Measurements from ENCODE around the gene LAD1.

Gene LAD1

GRCh38 chr1:201357211-201357610 is 41.9 kb downstream of the LAD1 start:
- no peak overlapping the region for H3K9ac ChIP-seq (ENCODE audit: low read depth, low read length)
- H3K27me3 ChIP-seq (ENCODE audit: control insufficient read depth, insufficient read depth, low read length) = no peaks in the 10 kb centered on the region
- peaks cover 3% of the 10 kb centered on the region for H3K4me1 ChIP-seq (ENCODE audit: control insufficient read depth, insufficient read depth, low read length)
- H3K9me3 ChIP-seq (ENCODE audit: control insufficient read depth, insufficient read depth, low read length) = no peaks in the 10 kb centered on the region
- H3K4me3 ChIP-seq (ENCODE audit: low read depth, low read length) = no peak overlapping the region
- H3K27ac ChIP-seq (ENCODE audit: low read depth, low read length) = no peak overlapping the region
- H3K36me3 ChIP-seq (ENCODE audit: control insufficient read depth, insufficient read depth, low read length) = no peaks in the 10 kb centered on the region

GRCh38 chr1:201356701-201357100 is 42.4 kb downstream of the LAD1 start:
- Histone ChIP-seq H3K27ac (ENCODE audit: low read depth, low read length) (no peak overlapping the region), H3K9me3 (ENCODE audit: control insufficient read depth, insufficient read depth, low read length) (no peaks in the 10 kb centered on the region), H3K36me3 (ENCODE audit: control insufficient read depth, insufficient read depth, low read length) (no peaks in the 10 kb centered on the region), H3K9ac (ENCODE audit: low read depth, low read length) (no peak overlapping the region), H3K4me1 (ENCODE audit: control insufficient read depth, insufficient read depth, low read length) (no peaks in the 10 kb centered on the region; the same call in 1 of the 2 replicates), H3K4me3 (ENCODE audit: low read depth, low read length) (no peak overlapping the region), H3K27me3 (ENCODE audit: control insufficient read depth, insufficient read depth, low read length) (no peaks in the 10 kb centered on the region; the same call in 1 of the 2 replicates)

GRCh38 chr1:201356236-201356635 is 42.9 kb downstream of the LAD1 start:
- Histone ChIP-seq H3K27me3 (ENCODE audit: control insufficient read depth, insufficient read depth, low read length) (no peaks in the 10 kb centered on the region; the same call in 1 of the 2 replicates), H3K9me3 (ENCODE audit: control insufficient read depth, insufficient read depth, low read length) (no peaks in the 10 kb centered on the region), H3K27ac (ENCODE audit: low read depth, low read length) (no peak overlapping the region), H3K9ac (ENCODE audit: low read depth, low read length) (no peak overlapping the region), H3K4me3 (ENCODE audit: low read depth, low read length) (no peak overlapping the region), H3K4me1 (ENCODE audit: control insufficient read depth, insufficient read depth, low read length) (no peaks in the 10 kb centered on the region; the same call in 1 of the 2 replicates), H3K36me3 (ENCODE audit: control insufficient read depth, insufficient read depth, low read length) (no peaks in the 10 kb centered on the region)

- no peak overlapping the region for H3K9ac ChIP-seq (ENCODE audit: low read depth, low read length)
- no peaks in the 10 kb centered on the region; the same call in 1 of the 2 replicates for H3K27me3 ChIP-seq (ENCODE audit: control insufficient read depth, insufficient read depth, low read length)
- H3K9me3 ChIP-seq (ENCODE audit: control insufficient read depth, insufficient read depth, low read length) = no peaks in the 10 kb centered on the region
- no peak overlapping the region for H3K4me3 ChIP-seq (ENCODE audit: low read depth, low read length)
- H3K27ac ChIP-seq (ENCODE audit: low read depth, low read length) = no peak overlapping the region
- no peaks in the 10 kb centered on the region; the same call in 1 of the 2 replicates for H3K4me1 ChIP-seq (ENCODE audit: control insufficient read depth, insufficient read depth, low read length)
- H3K36me3 ChIP-seq (ENCODE audit: control insufficient read depth, insufficient read depth, low read length) = no peaks in the 10 kb centered on the region
Measured at GRCh38 chr1:201355471-201355870, 43.7 kb downstream of the LAD1 start.

- H3K4me1 ChIP-seq (ENCODE audit: control insufficient read depth, insufficient read depth, low read length) = no peaks in the 10 kb centered on the region; the same call in 1 of the 2 replicates
- H3K9ac ChIP-seq (ENCODE audit: low read depth, low read length) = no peak overlapping the region
- no peaks in the 10 kb centered on the region for H3K36me3 ChIP-seq (ENCODE audit: control insufficient read depth, insufficient read depth, low read length)
- no peak overlapping the region for H3K4me3 ChIP-seq (ENCODE audit: low read depth, low read length)
- no peak overlapping the region for H3K27ac ChIP-seq (ENCODE audit: low read depth, low read length)
- no peaks in the 10 kb centered on the region; the same call in 1 of the 2 replicates for H3K27me3 ChIP-seq (ENCODE audit: control insufficient read depth, insufficient read depth, low read length)
- H3K9me3 ChIP-seq (ENCODE audit: control insufficient read depth, insufficient read depth, low read length) = no peaks in the 10 kb centered on the region
Measured at GRCh38 chr1:201354901-201355295, 44.2 kb downstream of the LAD1 start.

- H3K4me3 ChIP-seq (ENCODE audit: low read depth, low read length) = no peak overlapping the region
- H3K4me1 ChIP-seq (ENCODE audit: control insufficient read depth, insufficient read depth, low read length) = no peaks in the 10 kb centered on the region; the same call in 1 of the 2 replicates
- no peaks in the 10 kb centered on the region for H3K9me3 ChIP-seq (ENCODE audit: control insufficient read depth, insufficient read depth, low read length)
- H3K9ac ChIP-seq (ENCODE audit: low read depth, low read length) = no peak overlapping the region
- no peak overlapping the region for H3K27ac ChIP-seq (ENCODE audit: low read depth, low read length)
- no peaks in the 10 kb centered on the region for H3K36me3 ChIP-seq (ENCODE audit: control insufficient read depth, insufficient read depth, low read length)
- no peaks in the 10 kb centered on the region; the same call in 1 of the 2 replicates for H3K27me3 ChIP-seq (ENCODE audit: control insufficient read depth, insufficient read depth, low read length)
Measured at GRCh38 chr1:201354151-201354900, 44.8 kb downstream of the LAD1 start.

GRCh38 chr1:201353186-201353940 is 45.8 kb downstream of the LAD1 start:
- Histone ChIP-seq H3K4me3 (ENCODE audit: low read depth, low read length) (no peak overlapping the region), H3K4me1 (ENCODE audit: control insufficient read depth, insufficient read depth, low read length) (peaks cover 1% of the 10 kb centered on the region), H3K9me3 (ENCODE audit: control insufficient read depth, insufficient read depth, low read length) (no peaks in the 10 kb centered on the region), H3K27ac (ENCODE audit: low read depth, low read length) (no peak overlapping the region), H3K27me3 (ENCODE audit: control insufficient read depth, insufficient read depth, low read length) (no peaks in the 10 kb centered on the region; the same call in 1 of the 2 replicates), H3K36me3 (ENCODE audit: control insufficient read depth, insufficient read depth, low read length) (no peaks in the 10 kb centered on the region), H3K9ac (ENCODE audit: low read depth, low read length) (no peak overlapping the region)

GRCh38 chr1:201351617-201352016 is 47.5 kb downstream of the LAD1 start:
- no peaks in the 10 kb centered on the region for H3K9me3 ChIP-seq (ENCODE audit: control insufficient read depth, insufficient read depth, low read length)
- peaks cover 17% of the 10 kb centered on the region for H3K4me1 ChIP-seq (ENCODE audit: control insufficient read depth, insufficient read depth, low read length)
- no peaks in the 10 kb centered on the region for H3K36me3 ChIP-seq (ENCODE audit: control insufficient read depth, insufficient read depth, low read length)
- no peak overlapping the region for H3K9ac ChIP-seq (ENCODE audit: low read depth, low read length)
- H3K27me3 ChIP-seq (ENCODE audit: control insufficient read depth, insufficient read depth, low read length) = no peaks in the 10 kb centered on the region; the same call in 1 of the 2 replicates
- no peak overlapping the region for H3K27ac ChIP-seq (ENCODE audit: low read depth, low read length)
- H3K4me3 ChIP-seq (ENCODE audit: low read depth, low read length) = no peak overlapping the region

- Histone ChIP-seq H3K9me3 (ENCODE audit: control insufficient read depth, insufficient read depth, low read length) (no peaks in the 10 kb centered on the region), H3K4me3 (ENCODE audit: low read depth, low read length) (no peak overlapping the region)
Measured at GRCh38 chr1:201350884-201351283, 48.2 kb downstream of the LAD1 start.

GRCh38 chr1:201350361-201350725 is 48.8 kb downstream of the LAD1 start:
- no peak overlapping the region for H3K4me3 ChIP-seq (ENCODE audit: low read depth, low read length)
- H3K9me3 ChIP-seq (ENCODE audit: control insufficient read depth, insufficient read depth, low read length) = no peaks in the 10 kb centered on the region
- H3K4me1 ChIP-seq (ENCODE audit: control insufficient read depth, insufficient read depth, low read length) = peaks cover 20% of the 10 kb centered on the region
- no peaks in the 10 kb centered on the region; the same call in 1 of the 2 replicates for H3K27me3 ChIP-seq (ENCODE audit: control insufficient read depth, insufficient read depth, low read length)
- H3K27ac ChIP-seq (ENCODE audit: low read depth, low read length) = no peak overlapping the region
- no peak overlapping the region for H3K9ac ChIP-seq (ENCODE audit: low read depth, low read length)
- H3K36me3 ChIP-seq (ENCODE audit: control insufficient read depth, insufficient read depth, low read length) = no peaks in the 10 kb centered on the region

More at GRCh38 chr1:201350884-201351283, 48.2 kb downstream of the LAD1 start:
- Histone ChIP-seq H3K27ac (ENCODE audit: low read depth, low read length) (no peak overlapping the region), H3K27me3 (ENCODE audit: control insufficient read depth, insufficient read depth, low read length) (no peaks in the 10 kb centered on the region; the same call in 1 of the 2 replicates), H3K36me3 (ENCODE audit: control insufficient read depth, insufficient read depth, low read length) (no peaks in the 10 kb centered on the region), H3K4me1 (ENCODE audit: control insufficient read depth, insufficient read depth, low read length) (peaks cover 20% of the 10 kb centered on the region), H3K9ac (ENCODE audit: low read depth, low read length) (no peak overlapping the region)

- H3K9ac ChIP-seq (ENCODE audit: low read depth, low read length) = no peak overlapping the region
- H3K4me1 ChIP-seq (ENCODE audit: control insufficient read depth, insufficient read depth, low read length) = peaks cover 20% of the 10 kb centered on the region
- H3K4me3 ChIP-seq (ENCODE audit: low read depth, low read length) = no peak overlapping the region
- H3K36me3 ChIP-seq (ENCODE audit: control insufficient read depth, insufficient read depth, low read length) = no peaks in the 10 kb centered on the region
- no peaks in the 10 kb centered on the region; the same call in 1 of the 2 replicates for H3K27me3 ChIP-seq (ENCODE audit: control insufficient read depth, insufficient read depth, low read length)
- no peaks in the 10 kb centered on the region for H3K9me3 ChIP-seq (ENCODE audit: control insufficient read depth, insufficient read depth, low read length)
- H3K27ac ChIP-seq (ENCODE audit: low read depth, low read length) = no peak overlapping the region
Measured at GRCh38 chr1:201349092-201349491, 50.0 kb downstream of the LAD1 start.
